ENCODE measurements around the gene SSTR3. TPM values are rescaled to one million over a fixed set of nuclear protein-coding genes. Genes with fewer than 3 reads are reported as not detected.

SSTR3 gene
- total and polyA plus RNA-seq, 2 of the 4 experiments (the other 2 are of a cell fraction): under 0.01 to 0.07 TPM

DNA sequence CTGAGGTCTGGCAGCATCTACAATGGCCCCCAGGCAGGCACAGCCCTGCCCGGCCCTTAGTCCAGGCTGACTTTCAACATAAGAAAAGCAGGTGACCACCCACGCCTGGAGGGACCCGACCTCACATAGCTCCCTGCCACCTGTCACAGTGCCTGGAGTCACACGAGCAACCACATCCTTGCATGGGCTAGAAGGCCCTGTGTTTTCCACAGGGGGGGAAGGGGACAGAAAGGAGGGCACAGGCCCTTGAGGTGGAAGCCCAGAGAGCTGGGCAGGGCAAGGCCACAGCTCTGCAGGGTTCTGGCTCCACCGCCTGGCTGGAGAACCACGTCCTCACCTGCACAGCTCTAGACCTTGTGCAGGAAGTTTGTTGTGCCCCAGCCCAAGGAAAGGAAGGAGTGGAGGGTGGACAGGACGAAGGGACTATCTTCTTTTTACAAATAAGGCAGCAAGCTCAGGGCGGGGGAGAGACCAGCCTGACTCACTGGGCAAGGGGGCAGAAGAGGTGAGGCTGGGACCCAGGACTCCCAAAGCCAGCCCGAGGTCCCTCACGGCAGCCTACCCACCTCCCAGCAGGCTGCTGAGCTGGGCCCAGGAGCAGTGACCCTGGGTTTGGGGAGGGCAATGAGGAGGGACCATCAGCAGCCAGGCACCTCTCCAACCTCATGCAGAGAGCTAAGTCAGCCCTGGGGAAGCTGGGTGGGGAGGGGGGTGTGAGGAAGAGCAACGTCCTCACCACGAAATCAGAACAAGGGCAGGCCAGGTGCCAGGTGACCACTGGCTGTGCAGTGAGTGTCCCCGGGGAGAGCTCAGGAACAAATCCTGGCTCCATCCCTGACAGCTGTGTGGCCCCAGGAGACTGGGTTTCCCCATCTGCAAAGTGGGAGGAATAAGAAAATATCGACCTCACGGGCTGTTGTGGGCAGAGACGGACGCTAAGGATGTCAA lies 28.6 kb downstream of the SSTR3 start (continued):
- TF ChIP-seq USF2 (IDR thresholded peaks at IDR 0.05; ENCODE audit: low read depth, low read length): no peak

DNA sequence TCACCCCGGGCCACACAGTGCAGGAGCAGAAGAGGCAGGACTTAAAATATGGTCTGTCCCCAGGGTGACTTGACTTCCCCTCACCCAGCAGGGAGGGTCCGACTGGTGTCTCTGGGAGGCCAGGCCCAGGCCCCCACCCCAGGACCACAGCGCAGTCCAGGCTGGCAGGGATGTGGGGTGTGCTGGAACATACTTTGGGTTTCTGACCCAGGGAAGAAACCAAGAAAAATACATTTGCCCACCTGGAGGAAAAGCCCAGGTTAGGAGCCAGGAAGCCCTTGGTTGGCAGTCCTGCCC lies 29.4 kb downstream of the SSTR3 start:
- no peak overlapping the region for H2BK15ac ChIP-seq (ENCODE audit: low read depth, low read length)
- no peak overlapping the region for H3K27ac ChIP-seq (ENCODE audit: insufficient read depth, low read length)
- no peak for ATAC-seq (ENCODE audit: low read depth)
- CTCF ChIA-PET: no interaction called here
- DNase-seq: no peak
- dilution Hi-C loops (cut with HindIII; ENCODE audit: low sequenced_read_pairs, unreplicated experiment) (no loop called here), in situ Hi-C loops (cut with MboI; ENCODE audit: low sequenced_read_pairs) (no loop called here), intact Hi-C loops (cut with micrococcal nuclease) (no loop called here)
- H3K23ac ChIP-seq (ENCODE audit: low read depth, low read length): no peak overlapping the region
- H2AK9ac ChIP-seq (replicated peaks; ENCODE audit: low read depth, low read length, poor library complexity): no peak overlapping the region
- H3K4ac ChIP-seq (ENCODE audit: low read depth, low read length): no peak overlapping the region
- peaks cover 3% of the 10 kb centered on the region; the same call in 1 of the 2 replicates for H3K9me1 ChIP-seq (ENCODE audit: insufficient read depth, low read length)
- H3K4me1 ChIP-seq (ENCODE audit: control insufficient read depth, insufficient read depth, low read length): peaks cover 15% of the 10 kb centered on the region
- POLR2A ChIA-PET (ENCODE audit: unreplicated experiment): no interaction called here
- H2BK120ac ChIP-seq (ENCODE audit: low read depth, low read length): no peak overlapping the region
- H3K56ac ChIP-seq (ENCODE audit: extremely low read depth, insufficient read depth, low read length): no peak overlapping the region
- no peaks in the 10 kb centered on the region for H4K20me1 ChIP-seq (ENCODE audit: insufficient read depth, low read length)
- no peak overlapping the region for H4K5ac ChIP-seq (ENCODE audit: low read depth, low read length)
- H2BK5ac ChIP-seq (ENCODE audit: low read depth, low read length, poor library complexity, severe bottlenecking): no peak overlapping the region
- H4K91ac ChIP-seq (ENCODE audit: insufficient read depth, low read depth, low read length): no peak overlapping the region
- no CpG with 5 or more reads among the region's 3 CpGs for WGBS, 2 experiments (ENCODE audit: extremely low coverage in 2 of 2, insufficient read length in 1 of 2)
- no peak overlapping the region for H3K18ac ChIP-seq (ENCODE audit: low read depth, low read length)
- no TSS peak for BruUV-seq (replicated peaks)
- peaks cover 10% of the 10 kb centered on the region; the same call in 1 of the 2 replicates for H3K36me3 ChIP-seq (ENCODE audit: control insufficient read depth, insufficient read depth, low read length)
- no peak overlapping the region for H3K4me3 ChIP-seq (ENCODE audit: insufficient read depth, low read depth, low read length)
- no peak overlapping the region for H2AK5ac ChIP-seq (ENCODE audit: low read depth, low read length)
- no peak overlapping the region for H2AFZ ChIP-seq (replicated peaks; ENCODE audit: low read length, poor library complexity)
- H3K27me3 ChIP-seq (ENCODE audit: control insufficient read depth, insufficient read depth, low read length): no peaks in the 10 kb centered on the region
- H3K9me3 ChIP-seq (ENCODE audit: control insufficient read depth, insufficient read depth, low read length): no peaks in the 10 kb centered on the region
- peaks cover 0 to 21% of the 10 kb centered on the region in 2 experiments; a peak in 3 of 4 replicates for H3K79me1 ChIP-seq (ENCODE audit: low read depth in 1 of 2, low read length in 2 of 2)
- no peak overlapping the region for H2BK20ac ChIP-seq (ENCODE audit: low read depth, low read length)
- H4K8ac ChIP-seq (ENCODE audit: low read depth in 2 of 2, low read length in 2 of 2): no peak overlapping the region
- no peak overlapping the region for H3K9ac ChIP-seq (ENCODE audit: low read depth, low read length)
- H3K14ac ChIP-seq (replicated peaks; ENCODE audit: low read depth, low read length): no peak overlapping the region
- no peak overlapping the region for H3K4me2 ChIP-seq (ENCODE audit: low read depth, low read length)
- TF ChIP-seq FOS (IDR thresholded peaks at IDR 0.05; ENCODE audit: low read depth, low read length) (no peak), BHLHE40 (IDR thresholded peaks at IDR 0.05; ENCODE audit: low read depth, low read length) (no peak), MAFK (IDR thresholded peaks at IDR 0.05; ENCODE audit: low read depth, low read length) (no peak), RFX5 (IDR thresholded peaks at IDR 0.05; ENCODE audit: low read depth, low read length) (no peak), CEBPB (IDR thresholded peaks at IDR 0.05; ENCODE audit: low read depth, low read length) (no peak), RAD21 (IDR thresholded peaks at IDR 0.05; ENCODE audit: low read length) (no peak), MXI1 (IDR thresholded peaks at IDR 0.05; ENCODE audit: borderline replicate concordance, low read depth, low read length) (no peak), USF2 (IDR thresholded peaks at IDR 0.05; ENCODE audit: low read depth, low read length) (no peak), POLR2A (IDR thresholded peaks at IDR 0.05; ENCODE audit: low read depth, low read length) (no peak), MAZ (IDR thresholded peaks at IDR 0.05; ENCODE audit: borderline replicate concordance, low read depth, low read length) (no peak), NFE2L2 (IDR thresholded peaks at IDR 0.05; ENCODE audit: low read depth, low read length) (no peak), SMC3 (IDR thresholded peaks at IDR 0.05; ENCODE audit: low read depth, low read length) (no peak)
- TF ChIP-seq, protein P1, sequence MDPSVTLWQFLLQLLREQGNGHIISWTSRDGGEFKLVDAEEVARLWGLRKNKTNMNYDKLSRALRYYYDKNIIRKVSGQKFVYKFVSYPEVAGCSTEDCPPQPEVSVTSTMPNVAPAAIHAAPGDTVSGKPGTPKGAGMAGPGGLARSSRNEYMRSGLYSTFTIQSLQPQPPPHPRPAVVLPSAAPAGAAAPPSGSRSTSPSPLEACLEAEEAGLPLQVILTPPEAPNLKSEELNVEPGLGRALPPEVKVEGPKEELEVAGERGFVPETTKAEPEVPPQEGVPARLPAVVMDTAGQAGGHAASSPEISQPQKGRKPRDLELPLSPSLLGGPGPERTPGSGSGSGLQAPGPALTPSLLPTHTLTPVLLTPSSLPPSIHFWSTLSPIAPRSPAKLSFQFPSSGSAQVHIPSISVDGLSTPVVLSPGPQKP (IDR thresholded peaks at IDR 0.05; ENCODE audit: borderline replicate concordance, low read depth, low read length): no peak
